Fibroblast of villous mesenchyme (primary cell): ENCODE data around the gene KCNAB2. TPM values are rescaled to one million over a fixed set of nuclear protein-coding genes. Genes with fewer than 3 reads are reported as not detected.

Experiments
- DNase-seq: peaks from one replicate; pipeline ENCODE4 v3.0.0-alpha.2; 2010; ENCODE audit warnings: low read depth
- H3K4me3 ChIP-seq: 2 replicates; pipeline ENCODE4 v1.5.1; 2011; ENCODE audit warnings: low read depth, mild to moderate bottlenecking, low read length
- CTCF ChIP-seq: IDR thresholded peaks from 2 replicates; pipeline ENCODE4 v1.5.1; 2012; ENCODE audit warnings: low read depth, mild to moderate bottlenecking, low read length; ENCODE audit not compliant: insufficient read depth
- total RNA-seq: library from RNA; depleted of rRNA; stranded (reverse); fragments of >200 nt; gene quantifications from 2 replicates; pipeline ENCODE4 v1.2.3, GENCODE V29; 2012

KCNAB2 gene
- total RNA-seq, 1 donor: 2.6 TPM

- H3K4me3 ChIP-seq: no peak overlapping the region
- no peak for DNase-seq
- no peak for TF ChIP-seq CTCF
These were observed 45.0 kb upstream of the KCNAB2 start for GRCh38 chr1:6000444-6001288.

GRCh38 chr1:6001992-6002576 lies 43.6 kb upstream of the KCNAB2 start:
- TF ChIP-seq CTCF: no peak
- no peak for DNase-seq
- no peak overlapping the region for H3K4me3 ChIP-seq

- DNase-seq: no peak
- no peak overlapping the region for H3K4me3 ChIP-seq
- no peak for TF ChIP-seq CTCF
These were observed 42.8 kb upstream of the KCNAB2 start for GRCh38 chr1:6002714-6003501.

GRCh38 chr1:6003568-6004411 lies 41.9 kb upstream of the KCNAB2 start:
- TF ChIP-seq CTCF: no peak
- H3K4me3 ChIP-seq: no peak overlapping the region
- DNase-seq: no peak

GRCh38 chr1:6004412-6005123 lies 41.1 kb upstream of the KCNAB2 start:
- no peak for DNase-seq
- TF ChIP-seq CTCF: no peak
- no peak overlapping the region for H3K4me3 ChIP-seq
